SU-DHL-6 (cell line): ENCODE measurements around the gene DPP10.

Experiments
- CTCF ChIP-seq: fragments of 200-600 bp; sonication (generic); IDR thresholded peaks from one replicate; pipeline ENCODE4 v1.5.1; 2017; ENCODE audit warnings: antibody characterized with exemption, mild to moderate bottlenecking, low read length, moderate library complexity; ENCODE audit not compliant: insufficient read depth, poor library complexity, severe bottlenecking
- EZH2phosphoT487 ChIP-seq: fragments of 200-600 bp; sonication (generic), shearing (Covaris generic); conservative IDR thresholded peaks from 2 replicates; pipeline ENCODE4 v1.6.1; 2018; ENCODE audit warnings: mild to moderate bottlenecking, antibody characterized with exemption, low read length, moderate library complexity, mixed read lengths

- TF ChIP-seq CTCF (no peak), EZH2phosphoT487 (no peak)
Observed at GRCh38 chr2:114642988-114643553, 200.6 kb downstream of the DPP10 start.
